ENCODE measurements around the gene SMTN. TPM values are rescaled to one million over a fixed set of nuclear protein-coding genes. Genes with fewer than 3 reads are reported as not detected.
A peak's percentile ranks its signal among the peaks of the same experiment; 100 is the strongest.
"Not testable (repeated sequence)": the region's sequence is repeated elsewhere in the genome, so short reads cannot be mapped to it uniquely, and the experiment has no call there.

The SMTN gene
- polyA plus RNA-seq, 3 donors from 2014 or later: 0.49 to 2.7 (median 1.5) TPM

DNA sequence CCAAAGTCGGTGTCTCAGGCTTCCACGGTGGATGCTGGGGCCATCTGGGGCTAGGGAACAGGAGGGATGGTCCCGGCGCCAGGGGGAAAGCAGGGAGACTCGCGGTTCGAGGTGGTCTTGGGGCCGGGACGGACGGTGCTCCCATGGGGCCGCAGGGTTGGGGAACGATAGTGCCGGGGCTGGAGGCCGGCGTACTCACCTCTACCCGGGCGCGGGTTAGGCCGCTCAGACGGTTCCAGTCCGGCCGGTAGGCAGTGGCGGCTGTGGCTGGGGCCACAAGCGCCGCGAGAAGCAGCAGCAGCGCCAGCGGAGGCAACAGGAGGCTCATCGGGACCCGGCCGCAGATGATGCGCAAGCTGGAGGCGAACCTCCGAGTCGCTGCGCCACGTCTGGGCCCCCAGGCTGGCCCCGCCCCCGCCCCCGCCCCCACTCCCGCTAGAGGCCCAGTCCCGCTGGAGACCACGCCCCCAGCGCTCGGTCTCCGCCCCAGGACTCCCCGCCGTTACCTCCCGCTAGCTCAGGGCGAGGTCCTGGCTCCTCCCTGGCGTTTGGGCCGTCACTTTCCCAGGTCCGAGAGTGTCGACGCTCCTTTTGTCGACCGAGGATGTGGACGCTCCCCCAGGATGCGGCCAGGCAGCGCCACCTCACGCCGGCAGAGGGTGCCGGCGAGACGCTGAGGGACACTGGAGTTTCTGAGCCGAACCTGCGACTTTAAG is 26.2 kb downstream of the SMTN start, which contains the start of gene SELENOM:
TSS of gene SELENOM (minus strand) at position 391 of the 716 bp plus-strand sequence. CDS start at position 328, 63 bp downstream.
- Mint-ChIP-seq H3K9me3 (peaks cover 0 to 2% (median 0%) of the 10 kb centered on the region in 6 donors), H3K4me1 (peaks cover 15 to 18% of the 10 kb centered on the region in 2 donors), H3K27me3 (ENCODE audit: low read depth in 3 of 3) (peaks cover 2 to 5% (median 5%) of the 10 kb centered on the region in 3 donors), H3K27ac (peak within 1 kb of the TSS; percentile 39 to 87 (median 78)), H3K4me3 (peak within 1 kb of the TSS; percentile 87 to 95 (median 93)), H3K36me3 (no peaks in the 10 kb centered on the region)
- peak; percentile 80 to 85 (median 84) for DNase-seq

- H3K9me3 Mint-ChIP-seq: peaks cover 0 to 3% (median 0%) of the 10 kb centered on the region in 6 donors
- no peak for DNase-seq
- peak overlapping the region; percentile 87 to 95 (median 93) for H3K4me3 Mint-ChIP-seq
- H3K36me3 Mint-ChIP-seq: no peaks in the 10 kb centered on the region
- H3K27me3 Mint-ChIP-seq (ENCODE audit: low read depth in 3 of 3): peaks cover 2 to 9% (median 5%) of the 10 kb centered on the region in 3 donors
- peak overlapping the region in 5 of 6 donors; percentile 39 to 84 (median 75) for H3K27ac Mint-ChIP-seq
- H3K4me1 Mint-ChIP-seq: peaks cover 15 to 18% of the 10 kb centered on the region in 2 donors
Measured at GRCh38 chr22:31107894-31108218, 26.7 kb downstream of the SMTN start.

DNA sequence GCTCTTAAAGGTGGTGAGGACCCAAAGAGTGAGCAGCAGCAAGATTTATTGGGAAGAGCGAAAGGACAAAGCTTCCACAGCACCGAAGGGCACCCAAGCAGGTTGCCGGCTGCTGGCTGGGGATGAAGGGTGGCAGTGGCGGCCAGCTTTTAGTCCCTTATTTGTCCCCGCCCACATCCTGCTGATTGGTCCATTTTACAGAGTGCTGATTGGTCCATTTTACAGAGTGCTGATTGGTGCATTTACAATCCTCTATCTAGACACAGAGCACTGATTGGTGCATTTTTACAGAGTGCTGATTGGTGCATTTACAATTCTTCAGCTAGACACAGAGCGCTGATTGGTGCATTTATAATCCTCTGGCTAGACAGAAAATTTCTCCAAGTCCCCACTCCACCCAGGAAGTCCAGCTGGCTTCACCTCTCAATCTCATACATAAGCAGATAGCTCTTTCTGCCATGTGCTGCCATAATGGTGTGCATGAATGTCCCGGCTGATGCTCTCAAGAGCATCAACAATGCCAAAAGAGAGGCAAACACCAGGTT is 31.5 kb downstream of the SMTN start:
- not testable (repeated sequence) for H3K4me1 Mint-ChIP-seq; H3K4me3 Mint-ChIP-seq; H3K27me3 Mint-ChIP-seq (ENCODE audit: low read depth in 3 of 3); H3K36me3 Mint-ChIP-seq; H3K9me3 Mint-ChIP-seq; H3K27ac Mint-ChIP-seq; DNase-seq

GRCh38 chr22:31118046-31118820 is 37.1 kb downstream of the SMTN start:
- DNase-seq: no peak
- H3K9me3 Mint-ChIP-seq: no peaks in the 10 kb centered on the region
- no peak overlapping the region for H3K27ac Mint-ChIP-seq
- H3K4me1 Mint-ChIP-seq: no peaks in the 10 kb centered on the region
- peaks cover 0 to 4% (median 1%) of the 10 kb centered on the region in 3 donors for H3K27me3 Mint-ChIP-seq (ENCODE audit: low read depth in 3 of 3)
- no peak overlapping the region for H3K4me3 Mint-ChIP-seq
- no peaks in the 10 kb centered on the region for H3K36me3 Mint-ChIP-seq

DNA sequence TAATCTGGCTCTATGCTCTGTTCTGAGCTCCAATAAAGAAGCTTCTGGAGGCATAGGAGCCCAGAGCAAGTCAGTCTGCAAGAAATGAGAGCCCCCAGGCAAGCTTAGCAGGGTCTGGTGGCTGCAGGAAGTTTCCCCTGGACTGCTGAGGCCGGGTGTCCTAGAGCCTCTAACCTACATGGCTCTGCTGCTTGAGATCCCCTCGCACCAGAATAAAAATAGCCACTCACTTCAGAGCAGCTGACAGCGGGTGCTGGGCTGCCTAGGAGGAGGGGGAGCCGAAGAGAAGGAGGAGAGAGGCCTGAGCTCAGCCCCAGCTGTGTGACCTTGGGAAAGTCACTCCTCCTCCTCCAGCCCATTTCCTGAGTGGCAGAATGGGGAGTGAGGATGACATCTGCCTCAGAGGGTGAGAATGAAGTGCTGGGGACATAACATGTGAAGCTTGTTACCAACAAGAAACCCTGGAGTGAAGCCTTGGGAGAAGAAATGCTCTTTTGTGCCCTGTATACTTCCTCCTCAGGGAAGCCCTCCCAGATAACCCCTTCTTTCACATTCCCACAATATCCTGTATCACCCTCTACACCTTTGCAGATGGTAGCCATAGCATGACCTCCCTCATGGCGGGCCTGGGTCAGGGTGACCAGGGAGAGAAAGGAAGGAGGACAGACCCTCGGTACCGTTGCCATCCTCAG is 38.1 kb downstream of the SMTN start:
- Mint-ChIP-seq H3K27me3 (ENCODE audit: low read depth in 3 of 3) (peaks cover 0 to 4% (median 0%) of the 10 kb centered on the region in 3 donors), H3K4me3 (no peak overlapping the region), H3K9me3 (no peaks in the 10 kb centered on the region), H3K27ac (no peak overlapping the region), H3K36me3 (no peaks in the 10 kb centered on the region), H3K4me1 (no peaks in the 10 kb centered on the region)
- DNase-seq: no peak

- no peak overlapping the region for H3K4me3 Mint-ChIP-seq
- H3K4me1 Mint-ChIP-seq: no peaks in the 10 kb centered on the region
- H3K27ac Mint-ChIP-seq: no peak overlapping the region
- DNase-seq: no peak
- H3K9me3 Mint-ChIP-seq: no peaks in the 10 kb centered on the region
- H3K27me3 Mint-ChIP-seq (ENCODE audit: low read depth in 3 of 3): peaks cover 0 to 4% (median 0%) of the 10 kb centered on the region in 3 donors
- H3K36me3 Mint-ChIP-seq: no peaks in the 10 kb centered on the region
Measured at GRCh38 chr22:31120230-31120629, 39.1 kb downstream of the SMTN start.

GRCh38 chr22:31120642-31121041 is 39.5 kb downstream of the SMTN start:
- Mint-ChIP-seq H3K9me3 (no peaks in the 10 kb centered on the region), H3K27ac (no peak overlapping the region), H3K27me3 (ENCODE audit: low read depth in 3 of 3) (peaks cover under 1 to 4% (median 2%) of the 10 kb centered on the region in 3 donors), H3K36me3 (no peaks in the 10 kb centered on the region), H3K4me3 (no peak overlapping the region), H3K4me1 (no peaks in the 10 kb centered on the region)
- no peak for DNase-seq

- Mint-ChIP-seq H3K4me3 (no peak overlapping the region), H3K36me3 (no peaks in the 10 kb centered on the region), H3K27me3 (ENCODE audit: low read depth in 3 of 3) (peaks cover 2 to 4% (median 2%) of the 10 kb centered on the region in 3 donors), H3K4me1 (no peaks in the 10 kb centered on the region), H3K27ac (no peak overlapping the region), H3K9me3 (no peaks in the 10 kb centered on the region)
- no peak for DNase-seq
Measured at GRCh38 chr22:31121403-31121802, 40.3 kb downstream of the SMTN start.

DNA sequence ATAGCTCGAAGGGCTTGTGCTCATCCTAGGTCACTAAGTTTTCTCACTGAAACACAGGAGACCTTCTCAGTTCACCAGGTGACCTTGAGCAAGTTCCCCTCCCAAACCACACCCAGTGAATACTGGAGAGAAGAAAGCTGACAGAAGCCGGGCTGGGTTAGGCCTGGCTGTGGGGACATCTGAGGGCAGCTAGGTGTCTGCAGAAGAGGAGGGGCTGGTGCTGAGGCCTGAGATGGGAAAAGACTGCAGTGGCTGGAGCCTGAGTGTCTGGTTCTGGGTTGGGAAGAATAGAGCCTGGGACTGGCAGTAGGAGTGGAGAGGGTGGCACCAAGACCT is 41.0 kb downstream of the SMTN start:
- no peak for DNase-seq
- Mint-ChIP-seq H3K4me3 (no peak overlapping the region), H3K27me3 (ENCODE audit: low read depth in 3 of 3) (peaks cover 2 to 5% (median 2%) of the 10 kb centered on the region in 3 donors), H3K9me3 (no peaks in the 10 kb centered on the region), H3K36me3 (no peaks in the 10 kb centered on the region), H3K4me1 (no peaks in the 10 kb centered on the region), H3K27ac (no peak overlapping the region)

DNA sequence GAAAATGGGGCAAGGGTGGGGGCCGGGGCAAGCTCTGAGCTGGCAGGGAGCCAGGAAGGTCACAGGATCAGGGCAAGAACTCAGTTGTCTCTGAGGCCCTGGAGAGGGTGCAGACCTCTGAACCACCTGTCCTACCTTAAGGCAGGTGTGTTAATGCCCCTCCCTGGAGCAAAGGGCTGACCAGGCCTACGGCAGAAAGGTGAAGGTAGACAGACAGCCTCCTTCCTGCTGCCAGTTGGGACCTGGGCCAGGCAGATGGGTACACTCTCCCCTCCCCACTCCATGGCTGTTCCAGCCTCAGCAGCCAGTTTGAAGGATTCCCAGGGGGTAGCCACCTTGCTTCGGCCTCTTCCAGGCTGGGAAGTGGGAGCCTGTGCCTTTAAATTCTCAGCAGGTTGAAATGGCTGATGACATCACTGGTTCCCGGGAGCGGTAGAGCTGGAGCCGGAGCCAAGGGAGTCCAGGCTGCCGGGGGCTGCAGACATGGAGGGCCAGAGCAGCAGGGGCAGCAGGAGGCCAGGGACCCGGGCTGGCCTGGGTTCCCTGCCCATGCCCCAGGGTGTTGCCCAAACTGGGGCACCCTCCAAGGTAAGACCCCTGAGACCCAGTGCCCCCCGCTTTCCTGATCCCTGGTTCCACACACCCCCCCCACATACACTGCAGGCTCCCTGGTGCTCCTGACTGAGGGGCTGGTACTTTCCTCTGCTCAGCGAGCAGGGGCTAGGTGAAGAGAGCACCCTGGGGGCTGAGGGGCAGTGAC is 41.6 kb downstream of the SMTN start, which contains the start of gene INPP5J:
TSS of gene INPP5J (plus strand) at position 435 of the 760 bp plus-strand sequence. CDS start at position 484, 49 bp downstream.
- no peaks in the 10 kb centered on the region for H3K4me1 Mint-ChIP-seq
- no peak within 1 kb of the TSS for H3K4me3 Mint-ChIP-seq
- no peak within 1 kb of the TSS for H3K27ac Mint-ChIP-seq
- H3K27me3 Mint-ChIP-seq (ENCODE audit: low read depth in 3 of 3): peaks cover 2 to 6% (median 2%) of the 10 kb centered on the region in 3 donors
- no peaks in the 10 kb centered on the region for H3K9me3 Mint-ChIP-seq
- no peaks in the 10 kb centered on the region for H3K36me3 Mint-ChIP-seq
- DNase-seq: no peak

DNA sequence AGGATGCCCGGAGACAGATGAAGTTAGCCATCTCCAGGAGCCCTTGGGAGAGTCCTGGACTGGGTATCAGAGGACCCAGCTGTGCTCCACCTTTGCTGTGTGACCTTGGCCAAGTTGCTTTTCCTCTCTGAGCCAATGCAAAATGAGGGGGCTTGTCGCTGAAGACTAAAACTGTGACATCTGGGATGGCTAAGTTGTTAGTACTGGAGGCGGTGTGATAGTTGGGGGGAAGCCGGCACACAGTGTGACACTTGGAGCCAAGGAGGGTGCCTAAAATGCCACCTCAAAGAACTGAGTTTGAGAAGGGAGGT is 42.1 kb downstream of the SMTN start:
- peaks cover 2 to 6% (median 2%) of the 10 kb centered on the region in 3 donors for H3K27me3 Mint-ChIP-seq (ENCODE audit: low read depth in 3 of 3)
- H3K36me3 Mint-ChIP-seq: no peaks in the 10 kb centered on the region
- H3K9me3 Mint-ChIP-seq: no peaks in the 10 kb centered on the region
- no peaks in the 10 kb centered on the region for H3K4me1 Mint-ChIP-seq
- H3K27ac Mint-ChIP-seq: no peak overlapping the region
- DNase-seq: no peak
- H3K4me3 Mint-ChIP-seq: no peak overlapping the region

GRCh38 chr22:31124290-31124689 is 43.2 kb downstream of the SMTN start:
- Mint-ChIP-seq H3K4me3 (no peak overlapping the region), H3K9me3 (no peaks in the 10 kb centered on the region), H3K27me3 (ENCODE audit: low read depth in 3 of 3) (peaks cover 2 to 4% (median 2%) of the 10 kb centered on the region in 3 donors), H3K4me1 (no peaks in the 10 kb centered on the region), H3K27ac (no peak overlapping the region), H3K36me3 (no peaks in the 10 kb centered on the region)
- DNase-seq: no peak

GRCh38 chr22:31124811-31125465 is 43.8 kb downstream of the SMTN start:
- peaks cover 2% of the 10 kb centered on the region in 3 donors for H3K27me3 Mint-ChIP-seq (ENCODE audit: low read depth in 3 of 3)
- no peaks in the 10 kb centered on the region for H3K36me3 Mint-ChIP-seq
- H3K9me3 Mint-ChIP-seq: no peaks in the 10 kb centered on the region
- H3K4me1 Mint-ChIP-seq: no peaks in the 10 kb centered on the region
- no peak overlapping the region for H3K4me3 Mint-ChIP-seq
- no peak overlapping the region for H3K27ac Mint-ChIP-seq
- DNase-seq: no peak
